ENCODE data around the gene RPAP2.

DNA sequence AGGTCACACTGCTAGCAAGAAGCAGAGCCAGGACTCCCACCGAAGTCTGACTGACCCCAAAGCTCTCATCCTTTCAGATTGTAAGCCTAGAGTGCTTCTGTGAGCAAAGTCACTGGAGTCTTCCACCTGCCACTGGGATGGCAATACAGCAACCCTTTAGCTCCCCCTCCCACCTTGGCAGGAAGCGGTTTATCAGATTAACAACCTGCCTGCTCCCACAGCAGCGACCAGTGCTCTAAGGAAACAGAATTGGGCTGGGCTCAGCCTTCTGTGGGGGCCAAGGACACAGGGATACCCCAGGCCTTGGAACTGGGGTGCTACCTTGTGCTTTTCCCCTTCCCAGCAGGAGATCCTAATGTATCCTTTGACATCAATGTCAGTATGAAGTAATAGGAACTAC is 111.8 kb downstream of the RPAP2 start:
- no peak for TF ChIP-seq POLR2A (IDR thresholded peaks at IDR 0.05; ENCODE audit: control extremely low read depth in 1 of 2, low read depth in 2 of 2, low read length in 2 of 2)
- TF ChIP-seq, protein P1, sequence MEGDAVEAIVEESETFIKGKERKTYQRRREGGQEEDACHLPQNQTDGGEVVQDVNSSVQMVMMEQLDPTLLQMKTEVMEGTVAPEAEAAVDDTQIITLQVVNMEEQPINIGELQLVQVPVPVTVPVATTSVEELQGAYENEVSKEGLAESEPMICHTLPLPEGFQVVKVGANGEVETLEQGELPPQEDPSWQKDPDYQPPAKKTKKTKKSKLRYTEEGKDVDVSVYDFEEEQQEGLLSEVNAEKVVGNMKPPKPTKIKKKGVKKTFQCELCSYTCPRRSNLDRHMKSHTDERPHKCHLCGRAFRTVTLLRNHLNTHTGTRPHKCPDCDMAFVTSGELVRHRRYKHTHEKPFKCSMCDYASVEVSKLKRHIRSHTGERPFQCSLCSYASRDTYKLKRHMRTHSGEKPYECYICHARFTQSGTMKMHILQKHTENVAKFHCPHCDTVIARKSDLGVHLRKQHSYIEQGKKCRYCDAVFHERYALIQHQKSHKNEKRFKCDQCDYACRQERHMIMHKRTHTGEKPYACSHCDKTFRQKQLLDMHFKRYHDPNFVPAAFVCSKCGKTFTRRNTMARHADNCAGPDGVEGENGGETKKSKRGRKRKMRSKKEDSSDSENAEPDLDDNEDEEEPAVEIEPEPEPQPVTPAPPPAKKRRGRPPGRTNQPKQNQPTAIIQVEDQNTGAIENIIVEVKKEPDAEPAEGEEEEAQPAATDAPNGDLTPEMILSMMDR (IDR thresholded peaks at IDR 0.05; ENCODE audit: control extremely low read depth in 1 of 3, insufficient read depth in 1 of 3, low read depth in 1 of 3, low read length in 3 of 3): no peak
- TF ChIP-seq SP1 (IDR thresholded peaks at IDR 0.05; ENCODE audit: low read depth, low read length): no peak
- TF ChIP-seq, protein P2, sequence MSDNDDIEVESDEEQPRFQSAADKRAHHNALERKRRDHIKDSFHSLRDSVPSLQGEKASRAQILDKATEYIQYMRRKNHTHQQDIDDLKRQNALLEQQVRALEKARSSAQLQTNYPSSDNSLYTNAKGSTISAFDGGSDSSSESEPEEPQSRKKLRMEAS (IDR thresholded peaks at IDR 0.05): no peak

Measured in H1 (cell line).